Activated naive CD4-positive, alpha-beta T cell treated with anti-CD3 and anti-CD28 coated beads, Interleukin-2, amount 50 U/mL, for 72 hours (primary cell): Measurements from ENCODE around the gene ABI3. TPM values are rescaled to one million over a fixed set of nuclear protein-coding genes. Genes with fewer than 3 reads are reported as not detected.
A peak's percentile ranks its signal among the peaks of the same experiment; 100 is the strongest.

Experiments used
- ATAC-seq, 2 donors: fragments of 150-1000 bp; cut with Tn5 transposase; 2 replicates each; pipeline ENCODE4 v1.10.0; 2021; ENCODE audit warnings: mild to moderate bottlenecking in 2 of 2, moderate library complexity in 2 of 2
- DNase-seq, 2 donors: peaks; one replicate each; pipeline ENCODE4 v3.0.0; 2021 to 2022; ENCODE audit warnings: low spot score in 2 of 2
- H3K27ac Mint-ChIP-seq, 2 donors: one replicate each; pipeline ENCODE4 v1.8.0; 2022; ENCODE audit warnings: mild to moderate bottlenecking in 2 of 2, mixed read lengths in 2 of 2
- H3K36me3 Mint-ChIP-seq, 2 donors: one replicate each; pipeline ENCODE4 v1.8.0; 2022; ENCODE audit warnings: mixed read lengths in 2 of 2
- H3K9me3 Mint-ChIP-seq, 2 donors: one replicate each; pipeline ENCODE4 v1.8.0; 2022; ENCODE audit warnings: mixed read lengths in 2 of 2
- total RNA-seq, 2 donors: library from RNA; stranded (reverse); gene quantifications; one replicate each; pipeline ENCODE4 v1.2.3, GENCODE V29; 2022

ABI3 gene
- total RNA-seq, 2 donors from 2014 or later: 35.3 to 41.5 TPM

GRCh38 chr17:49216953-49217650 is 6.6 kb downstream of the ABI3 start:
- no peak for ATAC-seq
- DNase-seq: no peak
- Mint-ChIP-seq H3K9me3 (no peaks in the 10 kb centered on the region), H3K27ac (no peak overlapping the region), H3K36me3 (peaks cover 18 to 64% of the 10 kb centered on the region in 2 donors)

GRCh38 chr17:49217651-49218413 is 7.3 kb downstream of the ABI3 start:
- Mint-ChIP-seq H3K36me3 (peaks cover 14 to 56% of the 10 kb centered on the region in 2 donors), H3K27ac (peak overlapping the region; percentile 5 to 80), H3K9me3 (no peaks in the 10 kb centered on the region)
- DNase-seq (peak in 1 of 2 donors; percentile 67), ATAC-seq (peak; percentile 68 to 81)

- ATAC-seq: peak; percentile 56 to 61
- DNase-seq: no peak
- Mint-ChIP-seq H3K36me3 (peaks cover 5 to 43% of the 10 kb centered on the region in 2 donors), H3K9me3 (no peaks in the 10 kb centered on the region), H3K27ac (peak overlapping the region in 1 of 2 donors; percentile 80)
Observed at GRCh38 chr17:49218941-49219913, 8.7 kb downstream of the ABI3 start.

- Mint-ChIP-seq H3K36me3 (peaks cover 5 to 39% of the 10 kb centered on the region in 2 donors), H3K27ac (no peak overlapping the region), H3K9me3 (no peaks in the 10 kb centered on the region)
- no peak for ATAC-seq
- DNase-seq: no peak
Observed at GRCh38 chr17:49219987-49220386, 9.5 kb downstream of the ABI3 start.

GRCh38 chr17:49223168-49223516 is 12.6 kb downstream of the ABI3 start:
- H3K9me3 Mint-ChIP-seq: no peaks in the 10 kb centered on the region
- H3K27ac Mint-ChIP-seq: no peak overlapping the region
- no peak for DNase-seq
- H3K36me3 Mint-ChIP-seq: peaks cover 5 to 16% of the 10 kb centered on the region in 2 donors
- ATAC-seq: peak in 1 of 2 donors; percentile 1

- ATAC-seq (peak; percentile 38 to 46), DNase-seq (peak; percentile 67 to 85)
- H3K36me3 Mint-ChIP-seq: peaks cover 5 to 11% of the 10 kb centered on the region in 2 donors
- no peak overlapping the region for H3K27ac Mint-ChIP-seq
- no peaks in the 10 kb centered on the region for H3K9me3 Mint-ChIP-seq
Observed at GRCh38 chr17:49223517-49224197, 13.2 kb downstream of the ABI3 start.

GRCh38 chr17:49224198-49224996 is 13.9 kb downstream of the ABI3 start:
- Mint-ChIP-seq H3K9me3 (no peaks in the 10 kb centered on the region), H3K36me3 (peaks cover 0 to 6% of the 10 kb centered on the region in 2 donors), H3K27ac (peak overlapping the region in 1 of 2 donors; percentile 62)
- DNase-seq (peak; percentile 56 to 61), ATAC-seq (peak; percentile 40 to 42)

- ATAC-seq: no peak
- H3K9me3 Mint-ChIP-seq: no peaks in the 10 kb centered on the region
- DNase-seq: no peak
- peak overlapping the region in 1 of 2 donors; percentile 62 for H3K27ac Mint-ChIP-seq
- H3K36me3 Mint-ChIP-seq: peaks cover 0 to 6% of the 10 kb centered on the region in 2 donors
Observed at GRCh38 chr17:49224997-49225337, 14.5 kb downstream of the ABI3 start.

- H3K36me3 Mint-ChIP-seq: no peaks in the 10 kb centered on the region
Observed at GRCh38 chr17:49225554-49226236, 15.2 kb downstream of the ABI3 start.

GRCh38 chr17:49226771-49227435 is 16.4 kb downstream of the ABI3 start:
- Mint-ChIP-seq H3K9me3 (no peaks in the 10 kb centered on the region), H3K27ac (peak overlapping the region in 1 of 2 donors; percentile 51)
- ATAC-seq: no peak

More at GRCh38 chr17:49225554-49226236, 15.2 kb downstream of the ABI3 start:
- Mint-ChIP-seq H3K9me3 (no peaks in the 10 kb centered on the region), H3K27ac (peak overlapping the region; percentile 37 to 59)
- no peak for DNase-seq
- ATAC-seq: no peak

GRCh38 chr17:49227436-49228261 is 17.1 kb downstream of the ABI3 start:
- ATAC-seq (peak; percentile 49 to 55), DNase-seq (peak; percentile 66 to 79)
- peak overlapping the region in 1 of 2 donors; percentile 51 for H3K27ac Mint-ChIP-seq
- H3K9me3 Mint-ChIP-seq: no peaks in the 10 kb centered on the region
- no peaks in the 10 kb centered on the region for H3K36me3 Mint-ChIP-seq

More at GRCh38 chr17:49226771-49227435, 16.4 kb downstream of the ABI3 start:
- H3K36me3 Mint-ChIP-seq: no peaks in the 10 kb centered on the region
- DNase-seq: no peak

GRCh38 chr17:49229076-49229804 is 18.7 kb downstream of the ABI3 start:
- no peak for ATAC-seq
- no peak overlapping the region for H3K27ac Mint-ChIP-seq
- no peaks in the 10 kb centered on the region for H3K36me3 Mint-ChIP-seq
- no peak for DNase-seq
- H3K9me3 Mint-ChIP-seq: no peaks in the 10 kb centered on the region
